ENCODE measurements around the gene PHF13. TPM values are rescaled to one million over a fixed set of nuclear protein-coding genes. Genes with fewer than 3 reads are reported as not detected.

Gene PHF13
- total and polyA plus RNA-seq, 9 of the 15 experiments (the other 6 are each of a cell fraction or from before 2014, with no cell fraction given): 1.8 to 36.1 (median 11.7) TPM

GRCh38 chr1:6600410-6601048 lies 13.0 kb upstream of the PHF13 start (continued):
- TF ChIP-seq ATF6 (CRISPR knock-in tag; IDR thresholded peaks at IDR 0.05): 0 out of 2 replicates have a peak, but pooled peaks have one; percentile 66
- peak; percentile 59; the same call in 1 of the 2 replicates for TF ChIP-seq KLF1 (tag; IDR thresholded peaks at IDR 0.05)
- TF ChIP-seq CC2D1A (IDR thresholded peaks at IDR 0.05): 0 out of 2 replicates have a peak, but pooled peaks have one; percentile 10
- peak; percentile 42 for TF ChIP-seq RBFOX2 (IDR thresholded peaks at IDR 0.05; ENCODE audit: low read depth, low read length)
- TF ChIP-seq PYGO2 (tag; IDR thresholded peaks at IDR 0.05): no peak
- 0 out of 6 replicates have a peak, but pooled peaks of 1 of the 3 experiments have one; percentile 0 for TF ChIP-seq CTCF (IDR thresholded peaks at IDR 0.05 in 2 of 3, conservative IDR thresholded peaks at IDR 0.05 in 1 of 3; ENCODE audit: insufficient read depth in 2 of 3, low read depth in 1 of 3, low read length in 3 of 3)
- 0 out of 2 replicates have a peak, but pooled peaks have one; percentile 26 for TF ChIP-seq ARID2 (IDR thresholded peaks at IDR 0.05)
- no peak for TF ChIP-seq ZNF449 (CRISPR knock-in tag; IDR thresholded peaks at IDR 0.05)
- no peak for TF ChIP-seq TRIM24 (IDR thresholded peaks at IDR 0.05)
- TF ChIP-seq CAMTA2 (CRISPR knock-in tag; conservative IDR thresholded peaks at IDR 0.05): no peak
- peak; percentile 1 for TF ChIP-seq TAF1 (IDR thresholded peaks at IDR 0.05; ENCODE audit: control insufficient read depth, extremely low read depth, insufficient read depth, low read length, severe bottlenecking)
- no peak for TF ChIP-seq ZFP91 (CRISPR knock-in tag; IDR thresholded peaks at IDR 0.05)
- no peak for TF ChIP-seq EHMT2 (IDR thresholded peaks at IDR 0.05)

Data from K562 (cell line).